Myocyte (in vitro differentiated cells): ENCODE data around the gene TMPRSS13. TPM values are rescaled to one million over a fixed set of nuclear protein-coding genes. Genes with fewer than 3 reads are reported as not detected.
"Not testable (repeated sequence)": the region's sequence is repeated elsewhere in the genome, so short reads cannot be mapped to it uniquely, and the experiment has no call there.

Source experiments
- DNase-seq: peaks from one replicate; pipeline ENCODE4 v3.0.0-alpha.2; 2012; ENCODE audit warnings: low read depth
- polyA plus RNA-seq: library from polyadenylated mRNA; unstranded; fragments of >200 nt; gene quantifications from one replicate; pipeline ENCODE4 v1.2.1, GENCODE V29; 2012; ENCODE audit warnings: missing spikeins
- total RNA-seq: library from RNA; depleted of rRNA; stranded (reverse); fragments of >200 nt; gene quantifications from 2 replicates; pipeline ENCODE4 v1.2.3, GENCODE V29; 2014

Gene TMPRSS13
- not detected in 2 replicates for total RNA-seq
- polyA plus RNA-seq = not detected

- no peak for DNase-seq
Measured at GRCh38 chr11:117929142-117929915, at the start of gene TMPRSS13. Gene TMPRSS13 (minus strand): TSS chr11:117929402. CDS start chr11:117929307, 95 bp downstream.

DNA sequence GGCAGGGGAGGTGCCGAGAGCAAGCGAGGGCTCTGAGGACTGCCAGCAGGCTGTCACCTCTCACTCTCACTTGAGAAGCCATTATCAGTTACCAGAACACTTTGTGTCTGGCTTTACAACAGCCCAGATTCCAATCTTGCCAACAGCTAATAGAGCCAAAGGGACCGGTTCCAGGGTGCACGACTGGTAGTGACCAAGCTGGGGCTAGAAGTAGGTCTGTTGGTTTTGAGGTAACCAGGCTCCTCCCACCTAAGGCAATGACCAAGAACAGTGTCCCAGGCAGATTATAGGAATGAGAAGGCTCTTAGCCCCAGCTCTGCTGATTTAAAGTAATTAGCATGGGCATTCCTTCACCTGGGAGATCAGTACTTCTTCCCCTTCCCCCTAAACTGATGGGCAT is 49.8 kb upstream of the TMPRSS13 start:
- DNase-seq = no peak

GRCh38 chr11:117978291-117978910 is 49.2 kb upstream of the TMPRSS13 start:
- DNase-seq = not testable (repeated sequence)

- not testable (repeated sequence) for DNase-seq
Measured at GRCh38 chr11:117977612-117978264, 48.5 kb upstream of the TMPRSS13 start.

DNA sequence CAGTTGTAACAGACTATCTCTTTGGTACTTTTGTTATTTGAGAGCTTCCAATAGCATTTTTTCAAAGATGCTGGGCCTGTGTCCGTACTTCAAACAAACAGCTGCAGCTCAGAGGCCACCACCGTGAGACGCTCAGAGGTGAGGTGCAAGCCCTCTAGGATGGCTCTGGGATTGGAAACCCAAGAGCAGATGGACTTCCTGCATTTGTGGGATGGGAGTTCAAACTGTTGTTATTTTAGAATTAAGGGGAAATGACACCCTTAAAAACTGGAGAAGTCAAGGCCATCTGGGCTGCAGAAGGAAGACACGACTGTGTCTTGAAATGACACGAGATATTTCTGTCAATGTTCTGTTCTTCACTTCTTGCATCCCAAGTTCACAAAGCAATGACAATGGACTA is 47.8 kb upstream of the TMPRSS13 start:
- DNase-seq = no peak

- no peak for DNase-seq
Measured at GRCh38 chr11:117976445-117976844, 47.2 kb upstream of the TMPRSS13 start.

- no peak for DNase-seq
Measured at GRCh38 chr11:117973503-117973860, 44.3 kb upstream of the TMPRSS13 start.

DNA sequence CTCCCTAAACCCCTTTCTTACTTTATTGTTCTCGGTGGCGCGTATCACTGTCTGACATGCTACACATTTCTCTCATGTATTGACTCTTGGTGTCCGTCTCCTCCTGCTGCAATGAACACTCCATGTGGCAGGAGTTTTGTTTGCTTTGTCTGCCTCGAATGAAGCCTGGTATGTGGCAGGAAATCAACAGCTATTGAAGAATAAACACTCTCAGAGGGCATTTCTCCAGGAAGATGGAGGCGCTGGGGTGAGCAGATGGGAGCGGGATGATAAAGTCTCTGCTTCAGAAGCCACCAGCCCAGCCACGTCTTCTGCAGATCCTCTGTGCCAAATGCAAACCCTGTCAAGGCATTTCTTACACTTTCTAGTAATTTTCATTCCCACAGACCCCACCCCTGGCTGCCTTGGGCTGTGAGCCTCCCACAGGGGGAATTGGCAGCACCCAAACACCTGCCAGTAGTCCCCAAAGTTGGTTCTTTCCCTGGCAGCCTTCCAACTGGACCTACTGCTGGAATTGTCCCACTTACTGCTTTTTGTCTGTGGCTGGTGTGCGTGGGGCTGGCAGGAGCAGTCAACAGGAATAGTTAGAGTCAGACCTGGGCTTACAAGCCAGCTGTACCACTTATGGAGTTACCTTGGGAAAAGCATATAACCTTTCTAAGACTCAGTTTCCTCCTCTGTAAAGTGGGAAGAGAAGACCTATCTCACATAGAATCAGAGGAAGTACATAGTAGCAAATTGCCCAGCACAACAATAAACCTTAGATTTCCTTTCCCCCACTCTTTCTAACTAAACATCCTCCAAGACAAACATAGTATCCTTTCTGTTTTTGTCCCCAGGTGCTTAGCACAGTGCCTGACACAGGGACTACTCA is 43.7 kb upstream of the TMPRSS13 start:
- DNase-seq = no peak

- no peak for DNase-seq
Measured at GRCh38 chr11:117972044-117972443, 42.8 kb upstream of the TMPRSS13 start.

- no peak for DNase-seq
Measured at GRCh38 chr11:117970400-117971024, 41.3 kb upstream of the TMPRSS13 start.

DNA sequence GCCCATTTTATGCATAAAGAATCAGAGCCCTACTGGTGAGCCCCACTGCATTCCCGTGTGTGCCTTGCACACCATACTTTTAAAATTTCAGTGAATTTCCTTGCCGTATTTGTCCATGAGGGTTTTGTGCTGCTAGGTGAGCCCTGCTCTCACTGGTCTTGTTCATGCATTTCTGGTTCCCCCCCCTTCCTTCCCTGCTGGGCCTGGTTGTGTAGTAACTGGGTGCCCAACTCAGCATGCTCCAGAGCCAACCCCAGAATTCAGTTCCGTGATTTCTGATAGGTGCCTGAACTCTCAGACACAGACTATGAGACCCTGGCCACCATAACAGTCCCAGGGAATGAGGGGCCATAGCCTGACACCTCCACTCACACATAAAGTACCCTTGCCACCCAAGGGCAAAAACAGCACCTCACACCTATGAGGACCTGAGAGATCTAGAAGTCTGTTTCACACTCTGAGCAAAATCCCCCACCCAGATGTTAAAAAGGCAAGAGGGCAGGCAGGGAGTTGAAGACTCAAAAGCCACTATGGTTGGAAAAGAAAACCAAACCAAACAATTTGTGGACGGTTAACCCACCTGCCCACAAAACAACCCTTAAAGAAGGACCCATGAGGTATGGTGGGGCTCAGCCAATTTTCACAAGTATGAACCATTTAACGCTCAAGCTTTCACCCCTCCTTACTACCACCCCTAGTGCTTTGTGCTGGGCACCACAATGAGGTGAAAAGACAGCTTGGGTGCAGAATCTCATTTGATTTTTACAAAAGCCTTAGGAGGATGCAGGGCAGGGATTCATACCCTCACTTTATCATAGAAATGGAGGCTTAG is 40.2 kb upstream of the TMPRSS13 start:
- no peak for DNase-seq

GRCh38 chr11:117966908-117967307 is 37.7 kb upstream of the TMPRSS13 start:
- no peak for DNase-seq

DNA sequence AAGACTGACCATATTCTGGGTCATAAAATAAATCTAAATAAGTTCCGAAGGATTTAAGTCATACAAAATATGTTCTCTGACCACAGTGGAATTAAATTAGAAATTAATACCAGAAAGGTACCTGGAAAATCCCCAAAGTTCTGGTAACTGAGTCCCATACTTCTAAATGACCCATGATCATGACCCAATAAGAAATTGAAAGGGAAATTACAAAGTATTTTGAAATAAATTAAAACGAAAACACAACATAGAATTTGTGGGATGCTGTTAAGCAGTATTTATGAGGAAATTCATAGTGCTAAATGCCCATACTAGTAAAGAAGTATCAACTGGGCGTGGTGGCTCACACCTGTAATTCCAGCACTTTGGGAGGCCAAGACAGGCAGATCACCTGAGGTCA is 33.6 kb upstream of the TMPRSS13 start:
- no peak for DNase-seq

- DNase-seq = no peak
Measured at GRCh38 chr11:117961896-117962295, 32.7 kb upstream of the TMPRSS13 start.

- DNase-seq = no peak
Measured at GRCh38 chr11:117960406-117960805, 31.2 kb upstream of the TMPRSS13 start.

GRCh38 chr11:117959438-117960149 is 30.4 kb upstream of the TMPRSS13 start:
- DNase-seq = no peak

GRCh38 chr11:117958949-117959348 is 29.7 kb upstream of the TMPRSS13 start:
- DNase-seq = no peak

GRCh38 chr11:117953024-117953671 is 23.9 kb upstream of the TMPRSS13 start:
- DNase-seq = no peak
